Dermis microvascular lymphatic vessel endothelial cell (primary cell): ENCODE results near the gene PSORS1C1. TPM values are rescaled to one million over a fixed set of nuclear protein-coding genes. Genes with fewer than 3 reads are reported as not detected.

Source experiments
- DNase-seq, 2 donors: peaks; one replicate each; pipeline versions ENCODE4 v3.0.0 to v3.0.0-alpha.2; 2010; ENCODE audit warnings: low read depth in 2 of 2
- total RNA-seq: library from RNA; depleted of rRNA; stranded (reverse); fragments of >200 nt; gene quantifications from 2 replicates; pipeline ENCODE4 v1.2.1, GENCODE V29; 2014

PSORS1C1 gene
- total RNA-seq, 1 donor from 2014 or later = 3.7 TPM

GRCh38 chr6:31094389-31094881 lies 20.2 kb upstream of the PSORS1C1 start:
- DNase-seq = peak; percentile 60 to 86

- no peak for DNase-seq
Observed at GRCh38 chr6:31096215-31096614, 18.4 kb upstream of the PSORS1C1 start.

GRCh38 chr6:31096656-31097055 lies 17.9 kb upstream of the PSORS1C1 start:
- no peak for DNase-seq

GRCh38 chr6:31098449-31098938 lies 16.1 kb upstream of the PSORS1C1 start:
- no peak for DNase-seq

GRCh38 chr6:31103136-31103535 lies 11.5 kb upstream of the PSORS1C1 start:
- DNase-seq = no peak

- DNase-seq = no peak
Observed at GRCh38 chr6:31107052-31107451, 7.5 kb upstream of the PSORS1C1 start.

GRCh38 chr6:31110825-31111582 lies 3.6 kb upstream of the PSORS1C1 start:
- DNase-seq = no peak

GRCh38 chr6:31111712-31112111 lies 2.9 kb upstream of the PSORS1C1 start:
- no peak for DNase-seq

- no peak for DNase-seq
Observed at GRCh38 chr6:31112478-31112877, 2.1 kb upstream of the PSORS1C1 start, which contains the start of gene C6orf15. C6orf15 (minus strand) TSS chr6:31112575; CDS start chr6:31112555, 20 bp downstream.

- DNase-seq = no peak
Observed at GRCh38 chr6:31113861-31114540, 599 bp upstream of the PSORS1C1 start.

- DNase-seq = peak in 1 of 2 donors; percentile 48
Observed at GRCh38 chr6:31114970-31115849, 610 bp downstream of the PSORS1C1 start.

GRCh38 chr6:31115941-31116560 lies 1.5 kb downstream of the PSORS1C1 start:
- no peak for DNase-seq

GRCh38 chr6:31116661-31117385 lies 2.2 kb downstream of the PSORS1C1 start:
- peak in 1 of 2 donors; percentile 74 for DNase-seq

- DNase-seq = no peak
Observed at GRCh38 chr6:31118178-31118577, 3.6 kb downstream of the PSORS1C1 start.

- no peak for DNase-seq
Observed at GRCh38 chr6:31120151-31120915, 5.7 kb downstream of the PSORS1C1 start, which contains the start of gene CDSN. CDSN (minus strand) TSS chr6:31120446; CDS start chr6:31120419, 27 bp downstream.

- no peak for DNase-seq
Observed at GRCh38 chr6:31121131-31121790, 6.7 kb downstream of the PSORS1C1 start.

GRCh38 chr6:31122791-31123706 lies 8.4 kb downstream of the PSORS1C1 start:
- peak in 1 of 2 donors; percentile 89 for DNase-seq

GRCh38 chr6:31125162-31125561 lies 10.6 kb downstream of the PSORS1C1 start:
- DNase-seq = peak; percentile 47 to 92
